HEK293 (cell line): ENCODE measurements around the gene PNPO.
A peak's percentile ranks its signal among the peaks of the same experiment; 100 is the strongest.

Experiments
- HOXC10 ChIP-seq: sonication (generic); formaldehyde crosslinking; IDR thresholded peaks from 2 replicates; pipeline ENCODE4 v1.8.1; 2023; ENCODE audit warnings: mild to moderate bottlenecking, missing genetic modification reagents
- HOXD13 ChIP-seq: sonication (generic); formaldehyde crosslinking; IDR thresholded peaks from 2 replicates; pipeline ENCODE4 v1.8.0; 2022; ENCODE audit warnings: missing genetic modification reagents, borderline replicate concordance
- KLF7 ChIP-seq: fragments of 450-650 bp; formaldehyde crosslinking; IDR thresholded peaks from 2 replicates; pipeline ENCODE4 v1.5.1; 2016; ENCODE audit warnings: missing biosample characterization, missing genetic modification characterization, borderline replicate concordance
- OVOL3 ChIP-seq: fragments of 450-650 bp; formaldehyde crosslinking; IDR thresholded peaks from 2 replicates; pipeline ENCODE4 v1.5.1; 2016; ENCODE audit warnings: missing biosample characterization, missing genetic modification characterization
- SCRT2 ChIP-seq: fragments of 450-650 bp; formaldehyde crosslinking; IDR thresholded peaks from 2 replicates; pipeline ENCODE4 v1.5.1; 2016; ENCODE audit warnings: missing biosample characterization, missing genetic modification characterization
- WT1 ChIP-seq: fragments of 450-650 bp; formaldehyde crosslinking; IDR thresholded peaks from 2 replicates; pipeline ENCODE4 v1.5.1; 2016; ENCODE audit warnings: missing biosample characterization, missing genetic modification characterization
- ZFP3 ChIP-seq: fragments of 450-650 bp; formaldehyde crosslinking; IDR thresholded peaks from 2 replicates; pipeline ENCODE4 v1.5.1; 2016; ENCODE audit warnings: low read depth, missing biosample characterization, missing genetic modification characterization
- ZFP69B ChIP-seq: fragments of 450-650 bp; formaldehyde crosslinking; IDR thresholded peaks from 2 replicates; pipeline ENCODE4 v1.5.1; 2016; ENCODE audit warnings: missing biosample characterization, missing genetic modification characterization
- ZNF10 ChIP-seq: fragments of 450-650 bp; formaldehyde crosslinking; IDR thresholded peaks from 2 replicates; pipeline ENCODE4 v1.5.1; 2017; ENCODE audit warnings: missing biosample characterization, missing genetic modification characterization
- ZNF133 ChIP-seq: fragments of 450-650 bp; formaldehyde crosslinking; IDR thresholded peaks from 2 replicates; pipeline ENCODE4 v1.5.1; 2016; ENCODE audit warnings: missing biosample characterization, missing genetic modification characterization
- ZNF2 ChIP-seq: fragments of 450-650 bp; formaldehyde crosslinking; IDR thresholded peaks from 2 replicates; pipeline ENCODE4 v1.5.1; 2016; ENCODE audit warnings: missing biosample characterization, missing genetic modification characterization
- ZNF23 ChIP-seq: fragments of 450-650 bp; formaldehyde crosslinking; IDR thresholded peaks from 2 replicates; pipeline ENCODE4 v1.5.1; 2016; ENCODE audit warnings: missing biosample characterization, missing genetic modification characterization, borderline replicate concordance
- ZNF350 ChIP-seq: fragments of 450-650 bp; formaldehyde crosslinking; IDR thresholded peaks from 2 replicates; pipeline ENCODE4 v1.5.0; 2017; ENCODE audit warnings: missing biosample characterization, mild to moderate bottlenecking, missing genetic modification characterization
- ZNF416 ChIP-seq: fragments of 450-650 bp; formaldehyde crosslinking; IDR thresholded peaks from 2 replicates; pipeline ENCODE4 v1.5.1; 2016; ENCODE audit warnings: missing biosample characterization, missing genetic modification characterization
- ZNF423 ChIP-seq: fragments of 450-650 bp; formaldehyde crosslinking; IDR thresholded peaks from 2 replicates; pipeline ENCODE4 v1.5.1; 2016; ENCODE audit warnings: missing biosample characterization, missing genetic modification characterization
- ZNF544 ChIP-seq: fragments of 450-650 bp; formaldehyde crosslinking; IDR thresholded peaks from 2 replicates; pipeline ENCODE4 v1.5.0; 2017; ENCODE audit warnings: missing biosample characterization, missing genetic modification characterization
- ZNF548 ChIP-seq: fragments of 450-650 bp; formaldehyde crosslinking; IDR thresholded peaks from 2 replicates; pipeline ENCODE4 v1.5.1; 2016; ENCODE audit warnings: missing biosample characterization, missing genetic modification characterization
- ZNF610 ChIP-seq: fragments of 450-650 bp; formaldehyde crosslinking; IDR thresholded peaks from 2 replicates; pipeline ENCODE4 v1.5.1; 2016; ENCODE audit warnings: missing biosample characterization, missing genetic modification characterization, borderline replicate concordance
- ZNF747 ChIP-seq: fragments of 450-650 bp; formaldehyde crosslinking; IDR thresholded peaks from 2 replicates; pipeline ENCODE4 v1.5.1; 2016; ENCODE audit warnings: missing biosample characterization, missing genetic modification characterization
- ZSCAN23 ChIP-seq: fragments of 450-650 bp; formaldehyde crosslinking; IDR thresholded peaks from 2 replicates; pipeline ENCODE4 v1.5.1; 2016; ENCODE audit warnings: missing biosample characterization, missing genetic modification characterization
- TF ChIP-seq, protein P1 (sequence below): fragments of 450-650 bp; formaldehyde crosslinking; IDR thresholded peaks from 2 replicates; pipeline ENCODE4 v1.5.1; 2016; ENCODE audit warnings: missing biosample characterization, missing genetic modification characterization
- TF ChIP-seq, protein P2 (sequence below): fragments of 450-650 bp; formaldehyde crosslinking; IDR thresholded peaks from 2 replicates; pipeline ENCODE4 v1.5.1; 2016; ENCODE audit warnings: missing biosample characterization, missing genetic modification characterization
- TF ChIP-seq, protein P3 (sequence below): fragments of 450-650 bp; formaldehyde crosslinking; IDR thresholded peaks from 2 replicates; pipeline ENCODE4 v1.5.1; 2016; ENCODE audit warnings: missing biosample characterization, missing genetic modification characterization, low read depth
- TF ChIP-seq, protein P4 (sequence below): fragments of 450-650 bp; formaldehyde crosslinking; IDR thresholded peaks from 2 replicates; pipeline ENCODE4 v1.5.1; 2016; ENCODE audit warnings: missing biosample characterization, missing genetic modification characterization
- TF ChIP-seq, protein P5 (sequence below): fragments of 450-650 bp; formaldehyde crosslinking; IDR thresholded peaks from 2 replicates; pipeline ENCODE4 v1.5.1; 2016; ENCODE audit warnings: missing biosample characterization, missing genetic modification characterization, low read depth
- TF ChIP-seq, protein P6 (sequence below): fragments of 450-650 bp; formaldehyde crosslinking; IDR thresholded peaks from 2 replicates; pipeline ENCODE4 v1.5.1; 2017; ENCODE audit warnings: missing biosample characterization, missing genetic modification characterization

The PNPO gene

DNA sequence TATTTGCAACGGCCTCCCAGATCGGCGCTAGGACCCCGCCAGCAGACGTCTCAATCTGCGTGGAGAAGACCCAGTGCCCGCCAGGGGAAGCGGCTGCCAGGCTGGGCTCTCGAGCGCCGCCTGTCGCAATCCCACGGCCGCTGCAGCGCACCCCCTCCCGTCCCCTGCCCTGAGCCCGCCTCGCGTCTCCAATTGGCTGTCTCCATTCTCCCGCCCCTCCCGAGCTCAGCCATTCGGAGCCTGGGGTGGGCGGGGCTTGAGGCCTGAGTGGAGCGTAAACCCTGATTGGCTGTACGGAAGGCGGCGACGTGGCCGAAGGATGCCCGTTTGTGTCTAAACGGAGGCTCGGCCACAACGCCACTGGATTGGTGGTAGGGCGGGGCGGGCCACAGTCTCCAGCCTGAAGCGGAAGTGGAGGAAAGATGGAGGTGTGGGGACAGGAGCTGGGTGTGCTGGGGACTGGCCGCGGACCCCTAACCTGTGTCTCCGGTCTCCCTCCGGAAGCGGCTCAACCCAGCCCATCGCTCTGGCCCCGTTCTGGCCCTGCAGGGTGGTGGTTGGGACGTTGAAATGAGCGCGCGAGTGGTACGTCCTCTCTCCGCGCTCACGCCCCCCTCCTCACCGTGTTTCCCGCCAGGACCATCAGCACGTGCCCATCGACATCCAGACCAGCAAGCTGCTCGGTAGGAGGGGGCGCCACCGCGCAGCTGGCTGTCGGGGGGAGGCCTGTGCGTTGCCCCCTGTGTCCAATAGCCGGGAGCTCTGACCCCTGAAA lies 29.5 kb downstream of the PNPO start, which contains the start of gene CDK5RAP3 (continued):
- TF ChIP-seq ZNF747 (tag by site-specific recombination): no peak
- no peak for TF ChIP-seq ZFP3
- TF ChIP-seq, protein P1, sequence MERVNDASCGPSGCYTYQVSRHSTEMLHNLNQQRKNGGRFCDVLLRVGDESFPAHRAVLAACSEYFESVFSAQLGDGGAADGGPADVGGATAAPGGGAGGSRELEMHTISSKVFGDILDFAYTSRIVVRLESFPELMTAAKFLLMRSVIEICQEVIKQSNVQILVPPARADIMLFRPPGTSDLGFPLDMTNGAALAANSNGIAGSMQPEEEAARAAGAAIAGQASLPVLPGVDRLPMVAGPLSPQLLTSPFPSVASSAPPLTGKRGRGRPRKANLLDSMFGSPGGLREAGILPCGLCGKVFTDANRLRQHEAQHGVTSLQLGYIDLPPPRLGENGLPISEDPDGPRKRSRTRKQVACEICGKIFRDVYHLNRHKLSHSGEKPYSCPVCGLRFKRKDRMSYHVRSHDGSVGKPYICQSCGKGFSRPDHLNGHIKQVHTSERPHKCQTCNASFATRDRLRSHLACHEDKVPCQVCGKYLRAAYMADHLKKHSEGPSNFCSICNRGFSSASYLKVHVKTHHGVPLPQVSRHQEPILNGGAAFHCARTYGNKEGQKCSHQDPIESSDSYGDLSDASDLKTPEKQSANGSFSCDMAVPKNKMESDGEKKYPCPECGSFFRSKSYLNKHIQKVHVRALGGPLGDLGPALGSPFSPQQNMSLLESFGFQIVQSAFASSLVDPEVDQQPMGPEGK: peak; percentile 88
- TF ChIP-seq, protein P2, sequence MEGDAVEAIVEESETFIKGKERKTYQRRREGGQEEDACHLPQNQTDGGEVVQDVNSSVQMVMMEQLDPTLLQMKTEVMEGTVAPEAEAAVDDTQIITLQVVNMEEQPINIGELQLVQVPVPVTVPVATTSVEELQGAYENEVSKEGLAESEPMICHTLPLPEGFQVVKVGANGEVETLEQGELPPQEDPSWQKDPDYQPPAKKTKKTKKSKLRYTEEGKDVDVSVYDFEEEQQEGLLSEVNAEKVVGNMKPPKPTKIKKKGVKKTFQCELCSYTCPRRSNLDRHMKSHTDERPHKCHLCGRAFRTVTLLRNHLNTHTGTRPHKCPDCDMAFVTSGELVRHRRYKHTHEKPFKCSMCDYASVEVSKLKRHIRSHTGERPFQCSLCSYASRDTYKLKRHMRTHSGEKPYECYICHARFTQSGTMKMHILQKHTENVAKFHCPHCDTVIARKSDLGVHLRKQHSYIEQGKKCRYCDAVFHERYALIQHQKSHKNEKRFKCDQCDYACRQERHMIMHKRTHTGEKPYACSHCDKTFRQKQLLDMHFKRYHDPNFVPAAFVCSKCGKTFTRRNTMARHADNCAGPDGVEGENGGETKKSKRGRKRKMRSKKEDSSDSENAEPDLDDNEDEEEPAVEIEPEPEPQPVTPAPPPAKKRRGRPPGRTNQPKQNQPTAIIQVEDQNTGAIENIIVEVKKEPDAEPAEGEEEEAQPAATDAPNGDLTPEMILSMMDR: peak; percentile 99
- no peak for TF ChIP-seq HOXD13
- TF ChIP-seq, protein P3, sequence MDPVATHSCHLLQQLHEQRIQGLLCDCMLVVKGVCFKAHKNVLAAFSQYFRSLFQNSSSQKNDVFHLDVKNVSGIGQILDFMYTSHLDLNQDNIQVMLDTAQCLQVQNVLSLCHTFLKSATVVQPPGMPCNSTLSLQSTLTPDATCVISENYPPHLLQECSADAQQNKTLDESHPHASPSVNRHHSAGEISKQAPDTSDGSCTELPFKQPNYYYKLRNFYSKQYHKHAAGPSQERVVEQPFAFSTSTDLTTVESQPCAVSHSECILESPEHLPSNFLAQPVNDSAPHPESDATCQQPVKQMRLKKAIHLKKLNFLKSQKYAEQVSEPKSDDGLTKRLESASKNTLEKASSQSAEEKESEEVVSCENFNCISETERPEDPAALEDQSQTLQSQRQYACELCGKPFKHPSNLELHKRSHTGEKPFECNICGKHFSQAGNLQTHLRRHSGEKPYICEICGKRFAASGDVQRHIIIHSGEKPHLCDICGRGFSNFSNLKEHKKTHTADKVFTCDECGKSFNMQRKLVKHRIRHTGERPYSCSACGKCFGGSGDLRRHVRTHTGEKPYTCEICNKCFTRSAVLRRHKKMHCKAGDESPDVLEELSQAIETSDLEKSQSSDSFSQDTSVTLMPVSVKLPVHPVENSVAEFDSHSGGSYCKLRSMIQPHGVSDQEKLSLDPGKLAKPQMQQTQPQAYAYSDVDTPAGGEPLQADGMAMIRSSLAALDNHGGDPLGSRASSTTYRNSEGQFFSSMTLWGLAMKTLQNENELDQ: no peak
- TF ChIP-seq ZNF416 (tag by site-specific recombination): no peak
- no peak for TF ChIP-seq SCRT2
- no peak for TF ChIP-seq ZNF548 (tag by site-specific recombination)
- TF ChIP-seq, protein P4, sequence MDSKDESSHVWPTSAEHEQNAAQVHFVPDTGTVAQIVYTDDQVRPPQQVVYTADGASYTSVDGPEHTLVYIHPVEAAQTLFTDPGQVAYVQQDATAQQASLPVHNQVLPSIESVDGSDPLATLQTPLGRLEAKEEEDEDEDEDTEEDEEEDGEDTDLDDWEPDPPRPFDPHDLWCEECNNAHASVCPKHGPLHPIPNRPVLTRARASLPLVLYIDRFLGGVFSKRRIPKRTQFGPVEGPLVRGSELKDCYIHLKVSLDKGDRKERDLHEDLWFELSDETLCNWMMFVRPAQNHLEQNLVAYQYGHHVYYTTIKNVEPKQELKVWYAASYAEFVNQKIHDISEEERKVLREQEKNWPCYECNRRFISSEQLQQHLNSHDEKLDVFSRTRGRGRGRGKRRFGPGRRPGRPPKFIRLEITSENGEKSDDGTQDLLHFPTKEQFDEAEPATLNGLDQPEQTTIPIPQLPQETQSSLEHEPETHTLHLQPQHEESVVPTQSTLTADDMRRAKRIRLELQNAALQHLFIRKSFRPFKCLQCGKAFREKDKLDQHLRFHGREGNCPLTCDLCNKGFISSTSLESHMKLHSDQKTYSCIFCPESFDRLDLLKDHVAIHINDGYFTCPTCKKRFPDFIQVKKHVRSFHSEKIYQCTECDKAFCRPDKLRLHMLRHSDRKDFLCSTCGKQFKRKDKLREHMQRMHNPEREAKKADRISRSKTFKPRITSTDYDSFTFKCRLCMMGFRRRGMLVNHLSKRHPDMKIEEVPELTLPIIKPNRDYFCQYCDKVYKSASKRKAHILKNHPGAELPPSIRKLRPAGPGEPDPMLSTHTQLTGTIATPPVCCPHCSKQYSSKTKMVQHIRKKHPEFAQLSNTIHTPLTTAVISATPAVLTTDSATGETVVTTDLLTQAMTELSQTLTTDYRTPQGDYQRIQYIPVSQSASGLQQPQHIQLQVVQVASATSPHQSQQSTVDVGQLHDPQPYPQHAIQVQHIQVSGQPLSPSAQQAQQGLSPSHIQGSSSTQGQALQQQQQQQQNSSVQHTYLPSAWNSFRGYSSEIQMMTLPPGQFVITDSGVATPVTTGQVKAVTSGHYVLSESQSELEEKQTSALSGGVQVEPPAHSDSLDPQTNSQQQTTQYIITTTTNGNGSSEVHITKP: peak; percentile 90
- TF ChIP-seq, protein P5, sequence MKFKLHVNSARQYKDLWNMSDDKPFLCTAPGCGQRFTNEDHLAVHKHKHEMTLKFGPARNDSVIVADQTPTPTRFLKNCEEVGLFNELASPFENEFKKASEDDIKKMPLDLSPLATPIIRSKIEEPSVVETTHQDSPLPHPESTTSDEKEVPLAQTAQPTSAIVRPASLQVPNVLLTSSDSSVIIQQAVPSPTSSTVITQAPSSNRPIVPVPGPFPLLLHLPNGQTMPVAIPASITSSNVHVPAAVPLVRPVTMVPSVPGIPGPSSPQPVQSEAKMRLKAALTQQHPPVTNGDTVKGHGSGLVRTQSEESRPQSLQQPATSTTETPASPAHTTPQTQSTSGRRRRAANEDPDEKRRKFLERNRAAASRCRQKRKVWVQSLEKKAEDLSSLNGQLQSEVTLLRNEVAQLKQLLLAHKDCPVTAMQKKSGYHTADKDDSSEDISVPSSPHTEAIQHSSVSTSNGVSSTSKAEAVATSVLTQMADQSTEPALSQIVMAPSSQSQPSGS (tag by site-specific recombination): no peak
- TF ChIP-seq ZNF10 (tag by site-specific recombination): peak; percentile 13; the same call in 1 of the 2 replicates
- peak; percentile 79 for TF ChIP-seq ZNF610 (tag by site-specific recombination)
- TF ChIP-seq ZFP69B (tag by site-specific recombination): peak; percentile 95
- no peak for TF ChIP-seq ZNF350
- peak; percentile 93 for TF ChIP-seq KLF7
- TF ChIP-seq OVOL3: peak; percentile 45; the same call in 1 of the 2 replicates
- no peak for TF ChIP-seq ZNF133 (tag by site-specific recombination)
- TF ChIP-seq HOXC10: no peak
- TF ChIP-seq, protein P6, sequence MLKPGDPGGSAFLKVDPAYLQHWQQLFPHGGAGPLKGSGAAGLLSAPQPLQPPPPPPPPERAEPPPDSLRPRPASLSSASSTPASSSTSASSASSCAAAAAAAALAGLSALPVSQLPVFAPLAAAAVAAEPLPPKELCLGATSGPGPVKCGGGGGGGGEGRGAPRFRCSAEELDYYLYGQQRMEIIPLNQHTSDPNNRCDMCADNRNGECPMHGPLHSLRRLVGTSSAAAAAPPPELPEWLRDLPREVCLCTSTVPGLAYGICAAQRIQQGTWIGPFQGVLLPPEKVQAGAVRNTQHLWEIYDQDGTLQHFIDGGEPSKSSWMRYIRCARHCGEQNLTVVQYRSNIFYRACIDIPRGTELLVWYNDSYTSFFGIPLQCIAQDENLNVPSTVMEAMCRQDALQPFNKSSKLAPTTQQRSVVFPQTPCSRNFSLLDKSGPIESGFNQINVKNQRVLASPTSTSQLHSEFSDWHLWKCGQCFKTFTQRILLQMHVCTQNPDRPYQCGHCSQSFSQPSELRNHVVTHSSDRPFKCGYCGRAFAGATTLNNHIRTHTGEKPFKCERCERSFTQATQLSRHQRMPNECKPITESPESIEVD (tag by site-specific recombination): no peak
- TF ChIP-seq ZNF23 (tag by site-specific recombination): no peak
- peak; percentile 89 for TF ChIP-seq ZNF2 (tag by site-specific recombination)
- TF ChIP-seq ZNF544 (tag by site-specific recombination): no peak
- TF ChIP-seq WT1: peak; percentile 70; the same call in 1 of the 2 replicates
- no peak for TF ChIP-seq ZNF423 (tag by site-specific recombination)
- TF ChIP-seq ZSCAN23 (tag by site-specific recombination): no peak
